ENCODE measurements around the gene SPANXC.

Gene SPANXC

GRCh38 chrX:141201962-141202361, 40.4 kb downstream of the SPANXC start:
- Histone ChIP-seq H4K20me1 (ENCODE audit: insufficient read depth, low read length) (no peaks in the 10 kb centered on the region), H3K9me3 (replicated peaks; ENCODE audit: insufficient read depth, low read length) (no peaks in the 10 kb centered on the region), H3K27ac (ENCODE audit: low read length) (no peak overlapping the region), H3K4me2 (ENCODE audit: low read depth, low read length) (no peak overlapping the region), H3K9me2 (replicated peaks; ENCODE audit: insufficient read depth, low read length) (no peaks in the 10 kb centered on the region), H3F3A (ENCODE audit: insufficient read depth, low read length) (no peaks in the 10 kb centered on the region), H3K79me2 (ENCODE audit: low read length) (no peaks in the 10 kb centered on the region), H3K36me3 (replicated peaks; ENCODE audit: insufficient read depth, low read length) (no peaks in the 10 kb centered on the region), H3K27me3 (replicated peaks; ENCODE audit: insufficient read depth, low read length) (no peaks in the 10 kb centered on the region), H3K9ac (ENCODE audit: low read length) (no peak overlapping the region), H2AFZ (ENCODE audit: low read length) (no peak overlapping the region), H3K4me1 (ENCODE audit: low read length) (no peaks in the 10 kb centered on the region), H3K4me3 (ENCODE audit: low read length) (no peak overlapping the region)
- TF ChIP-seq EZH2 (optimal IDR thresholded peaks at IDR 0.05; ENCODE audit: low read depth, low read length), result no peak
- TF ChIP-seq EZH2phosphoT487 (IDR thresholded peaks at IDR 0.05; ENCODE audit: low read length), result no peak
- TF ChIP-seq CTCF (IDR thresholded peaks at IDR 0.05; ENCODE audit: low read length), result no peak
- DNase-seq, result no peak

Data from MM.1S (cell line).